HepG2 (cell line): ENCODE results near the gene KRT13. TPM values are rescaled to one million over a fixed set of nuclear protein-coding genes. Genes with fewer than 3 reads are reported as not detected.

Experiments
- ATAC-seq: fragments of 200-7000 bp; cut with Tn5 transposase; 3 replicates; pipeline ENCODE4 v1.9.1; 2020; ENCODE audit warnings: mild to moderate bottlenecking, moderate library complexity
- BruUV-seq: library from RNA; stranded (reverse); fragments of 400-500 nt; replicated peaks from 2 replicates; lab custom pipeline; 2021; lab: Mats Ljungman, UMichigan
- CTCF ChIA-PET: fragments of 300-600 bp; formaldehyde crosslinking; extraction: SDS; loops from one replicate; lab custom pipeline; 2021; ENCODE audit warnings: low total read pairs, inconsistent platforms, low intra/inter-chr PET ratio; lab: Yijun Ruan, JAX
- POLR2A ChIA-PET: fragments of 350-600 bp; sonication (Branson Sonifier 250); formaldehyde crosslinking; loops from one replicate; lab custom pipeline; 2020; ENCODE audit warnings: antibody characterized with exemption, inconsistent platforms; lab: Yijun Ruan, JAX
- DNase-seq: peaks from one replicate; pipeline ENCODE4 v3.0.0-alpha.2; 2015; ENCODE audit warnings: low spot score
- FAIRE-seq: peaks from 3 replicates; lab custom pipeline; 2011; peaks lifted over from hg19 to GRCh38; lab: Jason Lieb, UNC
- H2AFZ ChIP-seq: one replicate; pipeline ENCODE4 v1.6.1; 2011; ENCODE audit warnings: low read length, inconsistent platforms
- H3K27ac ChIP-seq: fragments of 300-600 bp; 3 replicates; pipeline ENCODE4 v1.8.0; 2011; ENCODE audit warnings: mixed run types, mild to moderate bottlenecking, mixed read lengths, low read length, inconsistent platforms; ENCODE audit not compliant: insufficient read depth; ENCODE audit errors: extremely low read length
- H3K27me3 ChIP-seq, 2 experiments: fragments of 200-600 bp in 1 of 2; 2 replicates in 1 of 2; 3 replicates in 1 of 2; pipeline versions ENCODE4 v1.6.0 to v1.8.0; 2011; ENCODE audit warnings: low read length in 2 of 2, mild to moderate bottlenecking in 2 of 2, moderate library complexity in 2 of 2, inconsistent platforms in 1 of 2; ENCODE audit not compliant: insufficient read depth in 2 of 2, control insufficient read depth in 1 of 2
- H3K36me3 ChIP-seq, 2 experiments: fragments of 200-600 bp in 1 of 2; replicated peaks in 1 of 2; 2 replicates in 1 of 2; 3 replicates in 1 of 2; pipeline versions ENCODE4 v1.5.1 to v1.8.0; 2011; ENCODE audit warnings: low read length in 2 of 2, inconsistent platforms in 1 of 2; ENCODE audit not compliant: insufficient read depth in 2 of 2, control insufficient read depth in 1 of 2
- H3K4me1 ChIP-seq: 2 replicates; pipeline ENCODE4 v1.5.1; 2012; ENCODE audit warnings: low read length, inconsistent platforms; ENCODE audit not compliant: insufficient read depth
- H3K4me2 ChIP-seq: 2 replicates; pipeline ENCODE4 v1.6.0; 2011; ENCODE audit warnings: low read depth, low read length, inconsistent platforms
- H3K4me3 ChIP-seq, 3 experiments: fragments of 200-600 bp in 1 of 3; sonication (generic), shearing (Covaris generic) in 1 of 3; replicated peaks in 1 of 3; 2 replicates each; pipeline ENCODE4 v1.5.1; 2011 to 2016; ENCODE audit warnings: low read length in 3 of 3, inconsistent platforms in 2 of 3, low read depth in 2 of 3, mild to moderate bottlenecking in 2 of 3, control low read depth in 1 of 3, mixed read lengths in 1 of 3; ENCODE audit not compliant: insufficient read depth in 1 of 3
- H3K79me2 ChIP-seq: one replicate; pipeline ENCODE4 v1.6.1; 2011; ENCODE audit warnings: low read length, inconsistent platforms; ENCODE audit not compliant: insufficient read depth
- H3K9ac ChIP-seq: 2 replicates; pipeline ENCODE4 v1.6.0; 2011; ENCODE audit warnings: mild to moderate bottlenecking, low read depth, low read length, inconsistent platforms; ENCODE audit not compliant: insufficient read depth
- H3K9me3 ChIP-seq: 2 replicates; pipeline ENCODE4 v1.5.1; 2012; ENCODE audit warnings: mild to moderate bottlenecking, low read length
- H4K20me1 ChIP-seq: 2 replicates; pipeline ENCODE4 v1.6.0; 2011; ENCODE audit warnings: inconsistent platforms, mild to moderate bottlenecking, low read length, moderate library complexity; ENCODE audit not compliant: insufficient read depth
- E2F2 ChIP-seq: sonication (generic); formaldehyde crosslinking; IDR thresholded peaks from 2 replicates; pipeline ENCODE4 v1.4.0; 2020; ENCODE audit warnings: missing genetic modification reagents, borderline replicate concordance
- JUNB ChIP-seq: sonication (generic); formaldehyde crosslinking; IDR thresholded peaks from 2 replicates; pipeline ENCODE4 v1.8.0; 2022; ENCODE audit warnings: missing genetic modification reagents, mild to moderate bottlenecking, borderline replicate concordance
- SATB2 ChIP-seq: sonication (generic); formaldehyde crosslinking; IDR thresholded peaks from 2 replicates; pipeline ENCODE4 v1.5.0; 2020; ENCODE audit warnings: missing genetic modification reagents
- WGBS: methylation state at CpG from one replicate; pipeline ENCODE4 v1.1.6; 2017; ENCODE audit warnings: low lambda C conversion rate; 5-methylcytosine and 5-hydroxymethylcytosine counted together
- in situ Hi-C: cut with HindIII; loops from 2 replicates; pipeline ENCODE4 v1.10.0; 2017; ENCODE audit warnings: low pct_unique_long_range_greater_than_20kb; ENCODE audit not compliant: extremely low pct_ligation_motif_present
- intact Hi-C: fragments of 100-400 bp; cut with micrococcal nuclease; formaldehyde crosslinking; loops from one replicate; pipeline ENCODE4 v1.10.0; 2022; ENCODE audit not compliant: unreplicated experiment
- polyA plus RNA-seq, 8 experiments: library from polyadenylated mRNA; depleted of rRNA in 3 of 8; stranded (reverse) in 7 of 8; unstranded in 1 of 8; fragments of >200 nt; fragmentation: Illumina TruSeq in 4 of 8; extraction: Trizol in 4 of 8; gene quantifications; 2 replicates each; pipeline versions ENCODE4 v1.2.1 to v1.2.3, GENCODE V29; 2011 to 2016; ENCODE audit warnings: low read depth in 4 of 8, missing spikeins in 1 of 8, mixed read lengths in 1 of 8; ENCODE audit not compliant: insufficient read depth in 1 of 8
- total RNA-seq, 5 experiments: library from RNA; depleted of rRNA; stranded (reverse); fragments of >200 nt; fragmentation: Illumina TruSeq; extraction: Trizol; gene quantifications; 2 replicates each; pipeline ENCODE4 v1.2.3, GENCODE V29; 2016; ENCODE audit warnings: low read depth in 1 of 5

The KRT13 gene
- total and polyA plus RNA-seq, 2 of the 13 experiments (the other 11 are each of a cell fraction or from before 2014, with no cell fraction given): not detected

GRCh38 chr17:41536741-41537613 is 31.6 kb upstream of the KRT13 start:
- no peak overlapping the region for H3K4me2 ChIP-seq
- no peaks in the 10 kb centered on the region for H3K79me2 ChIP-seq
- no peaks in the 10 kb centered on the region for H4K20me1 ChIP-seq
- ChIA-PET CTCF (no interaction called here), POLR2A (interaction anchor here (0.9 to 1.4 kb wide), 2 partner anchors 9 to 11 kb away, joined by 4 read pairs; partner anchors contain the start of gene KRT19)
- no peak for FAIRE-seq
- no peak overlapping the region for H2AFZ ChIP-seq
- H3K4me1 ChIP-seq: peaks cover 70% of the 10 kb centered on the region
- 47% methylated on average over 7 of the region's 7 CpGs for WGBS
- H3K4me3 ChIP-seq: no peak overlapping the region
- no peak for TF ChIP-seq JUNB
- no peak for TF ChIP-seq E2F2 (CRISPR knock-in tag)
- no peak for TF ChIP-seq SATB2 (CRISPR knock-in tag)
- H3K36me3 ChIP-seq: no peaks in the 10 kb centered on the region
- no peak for DNase-seq
- no peak for ATAC-seq
- peaks cover 2 to 12% of the 10 kb centered on the region in 2 experiments; a peak in 2 of 5 replicates for H3K27me3 ChIP-seq
- H3K9me3 ChIP-seq: no peaks in the 10 kb centered on the region
- no TSS peak for BruUV-seq
- no peak overlapping the region for H3K27ac ChIP-seq
- H3K9ac ChIP-seq: no peak overlapping the region
- intact Hi-C loops (loop anchor here (10.0 kb wide), 1 partner anchor 122 kb away; no protein-coding TSS in a partner anchor), in situ Hi-C loops (no loop called here)
